PC-9 (cell line): Measurements from ENCODE around the gene ERMAP.

Experiments
- EZH2 ChIP-seq: fragments of 200-600 bp; sonication (generic); IDR thresholded peaks from 2 replicates; pipeline ENCODE4 v1.8.0; 2017; ENCODE audit warnings: antibody characterized with exemption, low read depth
- TF ChIP-seq, protein P1 (sequence below): fragments of 200-600 bp; sonication (generic); conservative IDR thresholded peaks from 2 replicates; pipeline ENCODE4 v1.6.1; 2017; ENCODE audit warnings: mixed run types, antibody characterized with exemption, mild to moderate bottlenecking, moderate library complexity

DNA sequence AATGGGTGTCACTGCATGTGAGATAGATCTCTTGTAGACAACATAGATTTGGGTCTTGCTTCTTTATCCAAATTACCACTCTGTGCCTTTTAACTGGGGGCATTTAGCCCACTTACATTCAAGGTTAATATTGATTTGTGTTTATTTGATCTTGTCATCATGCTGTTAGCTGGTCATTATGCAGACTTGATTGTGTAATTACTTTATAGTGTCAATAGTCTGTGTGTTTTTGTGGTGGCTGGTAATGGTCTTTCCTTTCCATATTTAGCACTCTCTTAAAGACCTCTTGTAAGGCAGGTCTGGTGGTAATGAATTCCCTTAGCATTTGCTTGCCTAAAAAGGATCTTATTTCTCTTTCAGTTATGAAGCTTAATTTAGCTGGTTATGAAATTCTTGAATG, 59.1 kb downstream of the ERMAP start:
- TF ChIP-seq, protein P1, sequence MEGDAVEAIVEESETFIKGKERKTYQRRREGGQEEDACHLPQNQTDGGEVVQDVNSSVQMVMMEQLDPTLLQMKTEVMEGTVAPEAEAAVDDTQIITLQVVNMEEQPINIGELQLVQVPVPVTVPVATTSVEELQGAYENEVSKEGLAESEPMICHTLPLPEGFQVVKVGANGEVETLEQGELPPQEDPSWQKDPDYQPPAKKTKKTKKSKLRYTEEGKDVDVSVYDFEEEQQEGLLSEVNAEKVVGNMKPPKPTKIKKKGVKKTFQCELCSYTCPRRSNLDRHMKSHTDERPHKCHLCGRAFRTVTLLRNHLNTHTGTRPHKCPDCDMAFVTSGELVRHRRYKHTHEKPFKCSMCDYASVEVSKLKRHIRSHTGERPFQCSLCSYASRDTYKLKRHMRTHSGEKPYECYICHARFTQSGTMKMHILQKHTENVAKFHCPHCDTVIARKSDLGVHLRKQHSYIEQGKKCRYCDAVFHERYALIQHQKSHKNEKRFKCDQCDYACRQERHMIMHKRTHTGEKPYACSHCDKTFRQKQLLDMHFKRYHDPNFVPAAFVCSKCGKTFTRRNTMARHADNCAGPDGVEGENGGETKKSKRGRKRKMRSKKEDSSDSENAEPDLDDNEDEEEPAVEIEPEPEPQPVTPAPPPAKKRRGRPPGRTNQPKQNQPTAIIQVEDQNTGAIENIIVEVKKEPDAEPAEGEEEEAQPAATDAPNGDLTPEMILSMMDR = no peak
- no peak for TF ChIP-seq EZH2
